Transverse colon (tissue), 4 donors: ENCODE results near the gene KRCC1.

Source experiments
- POLR2A ChIP-seq: fragments of 450-650 bp; IDR thresholded peaks from one replicate; pipeline ENCODE4 v1.6.1; 2016; ENCODE audit warnings: antibody characterized with exemption, mild to moderate bottlenecking, moderate library complexity
- POLR2AphosphoS5 ChIP-seq, 3 donors: sonication (generic); formaldehyde crosslinking; IDR thresholded peaks; one replicate each; pipeline ENCODE4 v1.6.1; 2016; ENCODE audit warnings: antibody characterized with exemption in 3 of 3
- TF ChIP-seq, protein P1 (sequence below), 5 experiments: fragments of 200-600 bp in 3 of 5; fragments of 450-650 bp in 2 of 5; sonication (generic) in 3 of 5; IDR thresholded peaks; 1 replicate in 2 of 5; 2 replicates in 3 of 5; pipeline ENCODE4 v1.5.1; 2016 to 2017; ENCODE audit warnings: antibody characterized with exemption in 5 of 5, inconsistent platforms in 3 of 5, mild to moderate bottlenecking in 2 of 5, moderate library complexity in 1 of 5

DNA sequence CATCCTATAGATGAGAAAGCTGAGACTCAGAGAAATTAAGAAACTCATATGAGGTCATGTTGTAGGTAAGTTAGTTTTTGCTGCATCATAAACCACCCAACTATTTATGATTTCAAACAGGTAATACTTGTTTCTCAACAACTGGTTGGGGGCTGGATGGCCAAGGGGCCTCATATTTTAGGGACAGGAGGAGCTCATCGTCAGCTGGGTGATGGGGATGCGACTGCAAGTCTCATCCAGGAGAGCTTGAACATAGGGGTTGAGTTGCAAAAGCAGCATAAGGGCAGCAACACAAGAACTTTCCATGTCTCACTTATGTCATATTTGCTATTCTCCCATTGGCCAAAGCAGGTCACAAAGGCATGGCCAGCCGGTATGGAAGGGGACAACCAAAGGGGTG, 35.6 kb downstream of the KRCC1 start:
- TF ChIP-seq, protein P1, sequence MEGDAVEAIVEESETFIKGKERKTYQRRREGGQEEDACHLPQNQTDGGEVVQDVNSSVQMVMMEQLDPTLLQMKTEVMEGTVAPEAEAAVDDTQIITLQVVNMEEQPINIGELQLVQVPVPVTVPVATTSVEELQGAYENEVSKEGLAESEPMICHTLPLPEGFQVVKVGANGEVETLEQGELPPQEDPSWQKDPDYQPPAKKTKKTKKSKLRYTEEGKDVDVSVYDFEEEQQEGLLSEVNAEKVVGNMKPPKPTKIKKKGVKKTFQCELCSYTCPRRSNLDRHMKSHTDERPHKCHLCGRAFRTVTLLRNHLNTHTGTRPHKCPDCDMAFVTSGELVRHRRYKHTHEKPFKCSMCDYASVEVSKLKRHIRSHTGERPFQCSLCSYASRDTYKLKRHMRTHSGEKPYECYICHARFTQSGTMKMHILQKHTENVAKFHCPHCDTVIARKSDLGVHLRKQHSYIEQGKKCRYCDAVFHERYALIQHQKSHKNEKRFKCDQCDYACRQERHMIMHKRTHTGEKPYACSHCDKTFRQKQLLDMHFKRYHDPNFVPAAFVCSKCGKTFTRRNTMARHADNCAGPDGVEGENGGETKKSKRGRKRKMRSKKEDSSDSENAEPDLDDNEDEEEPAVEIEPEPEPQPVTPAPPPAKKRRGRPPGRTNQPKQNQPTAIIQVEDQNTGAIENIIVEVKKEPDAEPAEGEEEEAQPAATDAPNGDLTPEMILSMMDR (IDR thresholded peaks at IDR 0.05), result no peak
- TF ChIP-seq POLR2A (no peak), POLR2AphosphoS5 (IDR thresholded peaks at IDR 0.05) (no peak)
